GM19193 (cell line): Measurements from ENCODE around the gene HSPA9.

Experiments used
- POLR2A ChIP-seq: IDR thresholded peaks from 4 replicates; pipeline ENCODE4 v1.6.1; 2011; ENCODE audit not compliant: insufficient read depth, insufficient read length; ENCODE audit errors: extremely low read depth

Gene HSPA9

GRCh38 chr5:138602371-138603000 is 27.3 kb upstream of the HSPA9 start:
- TF ChIP-seq POLR2A = no peak

GRCh38 chr5:138601444-138601843 is 26.2 kb upstream of the HSPA9 start:
- no peak for TF ChIP-seq POLR2A

- no peak for TF ChIP-seq POLR2A
These were observed 25.2 kb upstream of the HSPA9 start for GRCh38 chr5:138600446-138600845.

- TF ChIP-seq POLR2A = no peak
These were observed 22.6 kb upstream of the HSPA9 start for GRCh38 chr5:138597661-138598400.

GRCh38 chr5:138596105-138596881 is 21.1 kb upstream of the HSPA9 start:
- no peak for TF ChIP-seq POLR2A

GRCh38 chr5:138595180-138595795 is 20.1 kb upstream of the HSPA9 start:
- TF ChIP-seq POLR2A = no peak

GRCh38 chr5:138594305-138595058 is 19.3 kb upstream of the HSPA9 start:
- TF ChIP-seq POLR2A = no peak

GRCh38 chr5:138588013-138588788 is 13.0 kb upstream of the HSPA9 start:
- no peak for TF ChIP-seq POLR2A

GRCh38 chr5:138585157-138585556 is 10.0 kb upstream of the HSPA9 start:
- TF ChIP-seq POLR2A = no peak

GRCh38 chr5:138583984-138584637 is 8.9 kb upstream of the HSPA9 start:
- no peak for TF ChIP-seq POLR2A

GRCh38 chr5:138582959-138583358 is 7.8 kb upstream of the HSPA9 start:
- no peak for TF ChIP-seq POLR2A

GRCh38 chr5:138580777-138581176 is 5.6 kb upstream of the HSPA9 start:
- TF ChIP-seq POLR2A = no peak

- TF ChIP-seq POLR2A = no peak
These were observed 4.8 kb upstream of the HSPA9 start for GRCh38 chr5:138580001-138580400.
